Lower leg skin (tissue), 3 donors: ENCODE data around the gene SCPEP1.

Experiments used
- CTCF ChIP-seq, 3 donors: fragments of 450-650 bp; IDR thresholded peaks; one replicate each; pipeline ENCODE4 v1.5.1; 2016; ENCODE audit warnings: antibody characterized with exemption in 3 of 3, mild to moderate bottlenecking in 3 of 3, moderate library complexity in 2 of 3
- POLR2A ChIP-seq, 2 donors: fragments of 450-650 bp; IDR thresholded peaks; one replicate each; pipeline ENCODE4 v1.6.1; 2016 to 2017; ENCODE audit warnings: antibody characterized with exemption in 2 of 2, mild to moderate bottlenecking in 1 of 2, moderate library complexity in 1 of 2

GRCh38 chr17:57048096-57048495 lies 70.2 kb downstream of the SCPEP1 start:
- TF ChIP-seq POLR2A (IDR thresholded peaks at IDR 0.05): no peak
- no peak for TF ChIP-seq CTCF (IDR thresholded peaks at IDR 0.05)
